Lower leg skin (tissue), 3 donors: ENCODE results near the gene ZP2.

Experiments
- POLR2A ChIP-seq, 2 donors: fragments of 450-650 bp; IDR thresholded peaks; one replicate each; pipeline ENCODE4 v1.6.1; 2016 to 2017; ENCODE audit warnings: antibody characterized with exemption in 2 of 2, mild to moderate bottlenecking in 1 of 2, moderate library complexity in 1 of 2
- TF ChIP-seq, protein P1 (sequence below), 3 donors: fragments of 450-650 bp; IDR thresholded peaks; one replicate each; pipeline ENCODE4 v1.5.1; 2016; ENCODE audit warnings: antibody characterized with exemption in 3 of 3, mild to moderate bottlenecking in 3 of 3, moderate library complexity in 2 of 3

GRCh38 chr16:21185659-21186325 is 25.6 kb downstream of the ZP2 start:
- TF ChIP-seq POLR2A (IDR thresholded peaks at IDR 0.05): no peak
- TF ChIP-seq, protein P1, sequence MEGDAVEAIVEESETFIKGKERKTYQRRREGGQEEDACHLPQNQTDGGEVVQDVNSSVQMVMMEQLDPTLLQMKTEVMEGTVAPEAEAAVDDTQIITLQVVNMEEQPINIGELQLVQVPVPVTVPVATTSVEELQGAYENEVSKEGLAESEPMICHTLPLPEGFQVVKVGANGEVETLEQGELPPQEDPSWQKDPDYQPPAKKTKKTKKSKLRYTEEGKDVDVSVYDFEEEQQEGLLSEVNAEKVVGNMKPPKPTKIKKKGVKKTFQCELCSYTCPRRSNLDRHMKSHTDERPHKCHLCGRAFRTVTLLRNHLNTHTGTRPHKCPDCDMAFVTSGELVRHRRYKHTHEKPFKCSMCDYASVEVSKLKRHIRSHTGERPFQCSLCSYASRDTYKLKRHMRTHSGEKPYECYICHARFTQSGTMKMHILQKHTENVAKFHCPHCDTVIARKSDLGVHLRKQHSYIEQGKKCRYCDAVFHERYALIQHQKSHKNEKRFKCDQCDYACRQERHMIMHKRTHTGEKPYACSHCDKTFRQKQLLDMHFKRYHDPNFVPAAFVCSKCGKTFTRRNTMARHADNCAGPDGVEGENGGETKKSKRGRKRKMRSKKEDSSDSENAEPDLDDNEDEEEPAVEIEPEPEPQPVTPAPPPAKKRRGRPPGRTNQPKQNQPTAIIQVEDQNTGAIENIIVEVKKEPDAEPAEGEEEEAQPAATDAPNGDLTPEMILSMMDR (IDR thresholded peaks at IDR 0.05): no peak
